ENCODE measurements around the gene PTPRCAP. TPM values are rescaled to one million over a fixed set of nuclear protein-coding genes. Genes with fewer than 3 reads are reported as not detected.
A peak's percentile ranks its signal among the peaks of the same experiment; 100 is the strongest.

Gene PTPRCAP
- total and polyA plus RNA-seq, 5 donors, result 1.2 to 3.4 (median 1.6) TPM

- intact Hi-C loops (cut with DNase I), result no loop called here
- 68% methylated on average over 17 of the region's 17 CpGs for WGBS
- no peak for ATAC-seq
- no peaks in the 10 kb centered on the region for H3K9me3 ChIP-seq (ENCODE audit: control insufficient read depth, low read length)
- DNase-seq, result peak in 1 of 3 donors; percentile 54
- no peak overlapping the region for H3K4me3 ChIP-seq (ENCODE audit: low read length)
- H3K27ac ChIP-seq (ENCODE audit: low read length), result no peak overlapping the region
- no peaks in the 10 kb centered on the region for H3K4me1 ChIP-seq (ENCODE audit: control insufficient read depth, insufficient read depth, low read length)
- H3K27me3 ChIP-seq (ENCODE audit: control insufficient read depth, insufficient read depth), result no peaks in the 10 kb centered on the region
Measured at GRCh38 chr11:67440229-67441097, 3.0 kb upstream of the PTPRCAP start.

GRCh38 chr11:67439321-67440228 lies 2.1 kb upstream of the PTPRCAP start:
- ATAC-seq (no peak), DNase-seq (peak in 2 of 3 donors; percentile 57 to 78)
- peak overlapping the region; percentile 11 for H3K27ac ChIP-seq (ENCODE audit: low read length)
- no peaks in the 10 kb centered on the region for H3K27me3 ChIP-seq (ENCODE audit: control insufficient read depth, insufficient read depth)
- no peak overlapping the region for H3K4me3 ChIP-seq (ENCODE audit: low read length)
- no peaks in the 10 kb centered on the region for H3K9me3 ChIP-seq (ENCODE audit: control insufficient read depth, low read length)
- intact Hi-C loops (cut with DNase I), result no loop called here
- 67% methylated on average over 31 of the region's 31 CpGs for WGBS
- H3K4me1 ChIP-seq (ENCODE audit: control insufficient read depth, insufficient read depth, low read length), result no peaks in the 10 kb centered on the region

GRCh38 chr11:67438158-67438902 lies 848 bp upstream of the PTPRCAP start:
- intact Hi-C loops (cut with DNase I), result no loop called here
- ATAC-seq, result no peak
- H3K4me1 ChIP-seq (ENCODE audit: control insufficient read depth, insufficient read depth, low read length), result no peaks in the 10 kb centered on the region
- H3K27ac ChIP-seq (ENCODE audit: low read length), result no peak overlapping the region
- no peak overlapping the region for H3K4me3 ChIP-seq (ENCODE audit: low read length)
- 78% methylated on average over 41 of the region's 41 CpGs for WGBS
- H3K27me3 ChIP-seq (ENCODE audit: control insufficient read depth, insufficient read depth), result no peaks in the 10 kb centered on the region
- peak in 2 of 3 donors; percentile 69 to 78 for DNase-seq
- H3K9me3 ChIP-seq (ENCODE audit: control insufficient read depth, low read length), result no peaks in the 10 kb centered on the region

- Histone ChIP-seq H3K9me3 (ENCODE audit: control insufficient read depth, low read length) (no peaks in the 10 kb centered on the region), H3K4me3 (ENCODE audit: low read length) (no peak overlapping the region), H3K4me1 (ENCODE audit: control insufficient read depth, insufficient read depth, low read length) (no peaks in the 10 kb centered on the region), H3K27ac (ENCODE audit: low read length) (no peak overlapping the region), H3K27me3 (ENCODE audit: control insufficient read depth, insufficient read depth) (no peaks in the 10 kb centered on the region)
- ATAC-seq (no peak), DNase-seq (no peak)
- WGBS, result 60% methylated on average over 3 of the region's 3 CpGs
- intact Hi-C loops (cut with DNase I), result no loop called here
Measured at GRCh38 chr11:67437809-67438157, 301 bp upstream of the PTPRCAP start.

GRCh38 chr11:67436459-67437081 lies 912 bp downstream of the PTPRCAP start:
- intact Hi-C loops (cut with DNase I), result no loop called here
- Histone ChIP-seq H3K4me3 (ENCODE audit: low read length) (no peak overlapping the region), H3K9me3 (ENCODE audit: control insufficient read depth, low read length) (no peaks in the 10 kb centered on the region), H3K4me1 (ENCODE audit: control insufficient read depth, insufficient read depth, low read length) (no peaks in the 10 kb centered on the region), H3K27ac (ENCODE audit: low read length) (no peak overlapping the region), H3K27me3 (ENCODE audit: control insufficient read depth, insufficient read depth) (no peaks in the 10 kb centered on the region)
- no peak for ATAC-seq
- WGBS, result 57% methylated on average over 6 of the region's 6 CpGs
- DNase-seq, result peak in 1 of 3 donors; percentile 61

GRCh38 chr11:67435727-67436458 lies 1.6 kb downstream of the PTPRCAP start:
- Histone ChIP-seq H3K4me3 (ENCODE audit: low read length) (no peak overlapping the region), H3K27me3 (ENCODE audit: control insufficient read depth, insufficient read depth) (no peaks in the 10 kb centered on the region), H3K4me1 (ENCODE audit: control insufficient read depth, insufficient read depth, low read length) (no peaks in the 10 kb centered on the region), H3K9me3 (ENCODE audit: control insufficient read depth, low read length) (no peaks in the 10 kb centered on the region), H3K27ac (ENCODE audit: low read length) (no peak overlapping the region)
- peak in 1 of 3 donors; percentile 62 for DNase-seq
- intact Hi-C loops (cut with DNase I), result no loop called here
- WGBS, result 89% methylated on average over 38 of the region's 38 CpGs
- ATAC-seq, result no peak

- WGBS, result 85% methylated on average over 26 of the region's 26 CpGs
- Histone ChIP-seq H3K4me1 (ENCODE audit: control insufficient read depth, insufficient read depth, low read length) (no peaks in the 10 kb centered on the region), H3K4me3 (ENCODE audit: low read length) (no peak overlapping the region), H3K9me3 (ENCODE audit: control insufficient read depth, low read length) (no peaks in the 10 kb centered on the region), H3K27ac (ENCODE audit: low read length) (no peak overlapping the region), H3K27me3 (ENCODE audit: control insufficient read depth, insufficient read depth) (no peaks in the 10 kb centered on the region)
- DNase-seq (peak in 1 of 3 donors; percentile 71), ATAC-seq (no peak)
- intact Hi-C loops (cut with DNase I), result no loop called here
Measured at GRCh38 chr11:67435031-67435726, 2.3 kb downstream of the PTPRCAP start.

- Histone ChIP-seq H3K4me1 (ENCODE audit: control insufficient read depth, insufficient read depth, low read length) (peaks cover under 1% of the 10 kb centered on the region), H3K27ac (ENCODE audit: low read length) (no peak overlapping the region), H3K27me3 (ENCODE audit: control insufficient read depth, insufficient read depth) (no peaks in the 10 kb centered on the region), H3K9me3 (ENCODE audit: control insufficient read depth, low read length) (no peaks in the 10 kb centered on the region), H3K4me3 (ENCODE audit: low read length) (no peak overlapping the region)
- DNase-seq, result peak in 1 of 3 donors; percentile 67
- ATAC-seq, result no peak
- WGBS, result 82% methylated on average over 23 of the region's 23 CpGs
- intact Hi-C loops (cut with DNase I), result no loop called here
Measured at GRCh38 chr11:67434395-67434881, 3.0 kb downstream of the PTPRCAP start.

- DNase-seq, result peak in 1 of 3 donors; percentile 52
- H3K4me1 ChIP-seq (ENCODE audit: control insufficient read depth, insufficient read depth, low read length), result peaks cover 5% of the 10 kb centered on the region
- WGBS, result 84% methylated on average over 22 of the region's 22 CpGs
- H3K4me3 ChIP-seq (ENCODE audit: low read length), result no peak overlapping the region
- intact Hi-C loops (cut with DNase I), result no loop called here
- no peaks in the 10 kb centered on the region for H3K9me3 ChIP-seq (ENCODE audit: control insufficient read depth, low read length)
- no peaks in the 10 kb centered on the region for H3K27me3 ChIP-seq (ENCODE audit: control insufficient read depth, insufficient read depth)
- no peak for ATAC-seq
- no peak overlapping the region for H3K27ac ChIP-seq (ENCODE audit: low read length)
Measured at GRCh38 chr11:67433536-67434394, 3.7 kb downstream of the PTPRCAP start.
